HepG2 (cell line): ENCODE results near the gene PC. TPM values are rescaled to one million over a fixed set of nuclear protein-coding genes. Genes with fewer than 3 reads are reported as not detected.

Experiments
- ATAC-seq: fragments of 200-7000 bp; cut with Tn5 transposase; 3 replicates; pipeline ENCODE4 v1.9.1; 2020; ENCODE audit warnings: mild to moderate bottlenecking, moderate library complexity
- BruUV-seq: library from RNA; stranded (reverse); fragments of 400-500 nt; replicated peaks from 2 replicates; lab custom pipeline; 2021; lab: Mats Ljungman, UMichigan
- CTCF ChIA-PET: fragments of 300-600 bp; formaldehyde crosslinking; extraction: SDS; loops from one replicate; lab custom pipeline; 2021; ENCODE audit warnings: low total read pairs, inconsistent platforms, low intra/inter-chr PET ratio; lab: Yijun Ruan, JAX
- POLR2A ChIA-PET: fragments of 350-600 bp; sonication (Branson Sonifier 250); formaldehyde crosslinking; loops from one replicate; lab custom pipeline; 2020; ENCODE audit warnings: antibody characterized with exemption, inconsistent platforms; lab: Yijun Ruan, JAX
- DNase-seq: peaks from one replicate; pipeline ENCODE4 v3.0.0-alpha.2; 2015; ENCODE audit warnings: low spot score
- FAIRE-seq: peaks from 3 replicates; lab custom pipeline; 2011; peaks lifted over from hg19 to GRCh38; lab: Jason Lieb, UNC
- H2AFZ ChIP-seq: one replicate; pipeline ENCODE4 v1.6.1; 2011; ENCODE audit warnings: low read length, inconsistent platforms
- H3K27ac ChIP-seq: fragments of 300-600 bp; 3 replicates; pipeline ENCODE4 v1.8.0; 2011; ENCODE audit warnings: mixed run types, mild to moderate bottlenecking, mixed read lengths, low read length, inconsistent platforms; ENCODE audit not compliant: insufficient read depth; ENCODE audit errors: extremely low read length
- H3K27me3 ChIP-seq, 2 experiments: fragments of 200-600 bp in 1 of 2; 2 replicates in 1 of 2; 3 replicates in 1 of 2; pipeline versions ENCODE4 v1.6.0 to v1.8.0; 2011; ENCODE audit warnings: low read length in 2 of 2, mild to moderate bottlenecking in 2 of 2, moderate library complexity in 2 of 2, inconsistent platforms in 1 of 2; ENCODE audit not compliant: insufficient read depth in 2 of 2, control insufficient read depth in 1 of 2
- H3K36me3 ChIP-seq, 2 experiments: fragments of 200-600 bp in 1 of 2; replicated peaks in 1 of 2; 2 replicates in 1 of 2; 3 replicates in 1 of 2; pipeline versions ENCODE4 v1.5.1 to v1.8.0; 2011; ENCODE audit warnings: low read length in 2 of 2, inconsistent platforms in 1 of 2; ENCODE audit not compliant: insufficient read depth in 2 of 2, control insufficient read depth in 1 of 2
- H3K4me1 ChIP-seq: 2 replicates; pipeline ENCODE4 v1.5.1; 2012; ENCODE audit warnings: low read length, inconsistent platforms; ENCODE audit not compliant: insufficient read depth
- H3K4me2 ChIP-seq: 2 replicates; pipeline ENCODE4 v1.6.0; 2011; ENCODE audit warnings: low read depth, low read length, inconsistent platforms
- H3K4me3 ChIP-seq, 3 experiments: fragments of 200-600 bp in 1 of 3; sonication (generic), shearing (Covaris generic) in 1 of 3; replicated peaks in 1 of 3; 2 replicates each; pipeline ENCODE4 v1.5.1; 2011 to 2016; ENCODE audit warnings: low read length in 3 of 3, inconsistent platforms in 2 of 3, low read depth in 2 of 3, mild to moderate bottlenecking in 2 of 3, control low read depth in 1 of 3, mixed read lengths in 1 of 3; ENCODE audit not compliant: insufficient read depth in 1 of 3
- H3K79me2 ChIP-seq: one replicate; pipeline ENCODE4 v1.6.1; 2011; ENCODE audit warnings: low read length, inconsistent platforms; ENCODE audit not compliant: insufficient read depth
- H3K9ac ChIP-seq: 2 replicates; pipeline ENCODE4 v1.6.0; 2011; ENCODE audit warnings: mild to moderate bottlenecking, low read depth, low read length, inconsistent platforms; ENCODE audit not compliant: insufficient read depth
- H3K9me3 ChIP-seq: 2 replicates; pipeline ENCODE4 v1.5.1; 2012; ENCODE audit warnings: mild to moderate bottlenecking, low read length
- H4K20me1 ChIP-seq: 2 replicates; pipeline ENCODE4 v1.6.0; 2011; ENCODE audit warnings: inconsistent platforms, mild to moderate bottlenecking, low read length, moderate library complexity; ENCODE audit not compliant: insufficient read depth
- GATAD1 ChIP-seq: IDR thresholded peaks from 2 replicates; pipeline ENCODE4 v1.6.1; 2016; ENCODE audit warnings: missing genetic modification reagents, missing compliant biosample characterization
- HNF1B ChIP-seq: sonication (generic); formaldehyde crosslinking; IDR thresholded peaks from 2 replicates; pipeline ENCODE4 v1.5.1; 2020; ENCODE audit warnings: mild to moderate bottlenecking, moderate library complexity, missing genetic modification reagents
- HNRNPH1 ChIP-seq: fragments of 200-400 bp; formaldehyde crosslinking; optimal IDR thresholded peaks from 2 replicates; pipeline ENCODE3; 2017; ENCODE audit warnings: mild to moderate bottlenecking, low read depth, low read length
- ISL2 ChIP-seq: sonication (generic); formaldehyde crosslinking; IDR thresholded peaks from 2 replicates; pipeline ENCODE4 v1.5.0; 2020; ENCODE audit warnings: missing genetic modification reagents
- PAF1 ChIP-seq: IDR thresholded peaks from 2 replicates; pipeline ENCODE4 v1.6.1; 2016; ENCODE audit warnings: missing genetic modification reagents, missing compliant biosample characterization
- PHF5A ChIP-seq: IDR thresholded peaks from one replicate; pipeline ENCODE4 v1.6.1; 2018; ENCODE audit warnings: low read depth, missing genetic modification reagents; ENCODE audit not compliant: unreplicated experiment
- SP140L ChIP-seq: sonication (generic); formaldehyde crosslinking; IDR thresholded peaks from 2 replicates; pipeline ENCODE4 v1.4.0; 2020; ENCODE audit warnings: missing genetic modification reagents, borderline replicate concordance
- ZMAT3 ChIP-seq: sonication (generic); formaldehyde crosslinking; conservative IDR thresholded peaks from 2 replicates; pipeline ENCODE4 v1.7.0; 2021; ENCODE audit warnings: missing genetic modification reagents
- ZNF354B ChIP-seq: sonication (generic); formaldehyde crosslinking; IDR thresholded peaks from 2 replicates; pipeline ENCODE4 v1.8.0; 2022; ENCODE audit warnings: mild to moderate bottlenecking, missing genetic modification reagents
- ZNF547 ChIP-seq: sonication (generic); formaldehyde crosslinking; IDR thresholded peaks from 2 replicates; pipeline ENCODE4 v1.5.1; 2020; ENCODE audit warnings: mild to moderate bottlenecking, missing genetic modification reagents
- ZNF709 ChIP-seq: sonication (generic); formaldehyde crosslinking; IDR thresholded peaks from 2 replicates; pipeline ENCODE4 v1.5.0; 2020; ENCODE audit warnings: mild to moderate bottlenecking, missing genetic modification reagents
- ZNF800 ChIP-seq: sonication (generic); formaldehyde crosslinking; IDR thresholded peaks from 2 replicates; pipeline ENCODE4 v1.4.0; 2020; ENCODE audit warnings: missing genetic modification reagents
- WGBS: methylation state at CpG from one replicate; pipeline ENCODE4 v1.1.6; 2017; ENCODE audit warnings: low lambda C conversion rate; 5-methylcytosine and 5-hydroxymethylcytosine counted together
- in situ Hi-C: cut with HindIII; loops from 2 replicates; pipeline ENCODE4 v1.10.0; 2017; ENCODE audit warnings: low pct_unique_long_range_greater_than_20kb; ENCODE audit not compliant: extremely low pct_ligation_motif_present
- intact Hi-C: fragments of 100-400 bp; cut with micrococcal nuclease; formaldehyde crosslinking; loops from one replicate; pipeline ENCODE4 v1.10.0; 2022; ENCODE audit not compliant: unreplicated experiment
- polyA plus RNA-seq, 8 experiments: library from polyadenylated mRNA; depleted of rRNA in 3 of 8; stranded (reverse) in 7 of 8; unstranded in 1 of 8; fragments of >200 nt; fragmentation: Illumina TruSeq in 4 of 8; extraction: Trizol in 4 of 8; gene quantifications; 2 replicates each; pipeline versions ENCODE4 v1.2.1 to v1.2.3, GENCODE V29; 2011 to 2016; ENCODE audit warnings: low read depth in 4 of 8, missing spikeins in 1 of 8, mixed read lengths in 1 of 8; ENCODE audit not compliant: insufficient read depth in 1 of 8
- total RNA-seq, 5 experiments: library from RNA; depleted of rRNA; stranded (reverse); fragments of >200 nt; fragmentation: Illumina TruSeq; extraction: Trizol; gene quantifications; 2 replicates each; pipeline ENCODE4 v1.2.3, GENCODE V29; 2016; ENCODE audit warnings: low read depth in 1 of 5
- TF ChIP-seq, protein P1 (sequence below): sonication (generic); formaldehyde crosslinking; IDR thresholded peaks from 2 replicates; pipeline ENCODE4 v1.8.0; 2022; ENCODE audit warnings: mild to moderate bottlenecking, missing genetic modification reagents
- TF ChIP-seq, protein P2 (sequence below): fragments of 450-650 bp; IDR thresholded peaks from 2 replicates; pipeline ENCODE4 v1.6.1; 2017
- TF ChIP-seq, protein P3 (sequence below): sonication (generic); formaldehyde crosslinking; IDR thresholded peaks from 2 replicates; pipeline ENCODE4 v1.9.0; 2022; ENCODE audit warnings: low read depth, missing genetic modification reagents

Gene PC
- total and polyA plus RNA-seq, 2 of the 13 experiments (the other 11 are each of a cell fraction or from before 2014, with no cell fraction given), result 29.0 to 39.0 TPM

GRCh38 chr11:66901964-66902390 is 56.2 kb downstream of the PC start:
- Histone ChIP-seq H4K20me1 (no peaks in the 10 kb centered on the region), H3K79me2 (peaks cover 57% of the 10 kb centered on the region), H3K27me3 (no peaks in the 10 kb centered on the region), H3K4me3 (peak overlapping the region; percentile 3 to 64 (median 4); a peak in 3 of 6 replicates), H3K4me2 (peak overlapping the region; percentile 92), H3K9ac (peak overlapping the region; percentile 63), H3K4me1 (peaks cover 65% of the 10 kb centered on the region), H3K36me3 (peaks cover 0 to 1% of the 10 kb centered on the region in 2 experiments; a peak in 2 of 5 replicates), H2AFZ (no peak overlapping the region), H3K9me3 (no peaks in the 10 kb centered on the region), H3K27ac (peak overlapping the region; percentile 80)
- peak; percentile 89 for ATAC-seq
- DNase-seq, result peak; percentile 96
- ChIA-PET CTCF (no interaction called here), POLR2A (interaction anchor here (0.6 to 2.4 kb wide), 14 partner anchors 8 to 264 kb away, joined by 3 to 18 read pairs (median 4); partner anchors contain the start of genes RBM4 and RCE1)
- intact Hi-C loops, result loop anchor here (2.0 kb wide), 1 partner anchor 73 kb away; the partner anchor contains the start of gene C11orf86
- in situ Hi-C loops, result no loop called here
- no TSS peak for BruUV-seq
- peak; percentile 99 for FAIRE-seq
- WGBS, result 3% methylated on average over 7 of the region's 7 CpGs
- TF ChIP-seq ZNF800, result no peak
- TF ChIP-seq ZNF709 (CRISPR knock-in tag), result no peak
- TF ChIP-seq, protein P1, sequence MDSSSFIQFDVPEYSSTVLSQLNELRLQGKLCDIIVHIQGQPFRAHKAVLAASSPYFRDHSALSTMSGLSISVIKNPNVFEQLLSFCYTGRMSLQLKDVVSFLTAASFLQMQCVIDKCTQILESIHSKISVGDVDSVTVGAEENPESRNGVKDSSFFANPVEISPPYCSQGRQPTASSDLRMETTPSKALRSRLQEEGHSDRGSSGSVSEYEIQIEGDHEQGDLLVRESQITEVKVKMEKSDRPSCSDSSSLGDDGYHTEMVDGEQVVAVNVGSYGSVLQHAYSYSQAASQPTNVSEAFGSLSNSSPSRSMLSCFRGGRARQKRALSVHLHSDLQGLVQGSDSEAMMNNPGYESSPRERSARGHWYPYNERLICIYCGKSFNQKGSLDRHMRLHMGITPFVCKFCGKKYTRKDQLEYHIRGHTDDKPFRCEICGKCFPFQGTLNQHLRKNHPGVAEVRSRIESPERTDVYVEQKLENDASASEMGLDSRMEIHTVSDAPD, result peak; percentile 80; the same call in 1 of the 2 replicates
- TF ChIP-seq, protein P2, sequence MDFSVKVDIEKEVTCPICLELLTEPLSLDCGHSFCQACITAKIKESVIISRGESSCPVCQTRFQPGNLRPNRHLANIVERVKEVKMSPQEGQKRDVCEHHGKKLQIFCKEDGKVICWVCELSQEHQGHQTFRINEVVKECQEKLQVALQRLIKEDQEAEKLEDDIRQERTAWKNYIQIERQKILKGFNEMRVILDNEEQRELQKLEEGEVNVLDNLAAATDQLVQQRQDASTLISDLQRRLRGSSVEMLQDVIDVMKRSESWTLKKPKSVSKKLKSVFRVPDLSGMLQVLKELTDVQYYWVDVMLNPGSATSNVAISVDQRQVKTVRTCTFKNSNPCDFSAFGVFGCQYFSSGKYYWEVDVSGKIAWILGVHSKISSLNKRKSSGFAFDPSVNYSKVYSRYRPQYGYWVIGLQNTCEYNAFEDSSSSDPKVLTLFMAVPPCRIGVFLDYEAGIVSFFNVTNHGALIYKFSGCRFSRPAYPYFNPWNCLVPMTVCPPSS, result no peak
- no peak for TF ChIP-seq PAF1 (CRISPR knock-in tag)
- TF ChIP-seq ZMAT3 (CRISPR knock-in tag), result peak; percentile 86
- TF ChIP-seq, protein P3, sequence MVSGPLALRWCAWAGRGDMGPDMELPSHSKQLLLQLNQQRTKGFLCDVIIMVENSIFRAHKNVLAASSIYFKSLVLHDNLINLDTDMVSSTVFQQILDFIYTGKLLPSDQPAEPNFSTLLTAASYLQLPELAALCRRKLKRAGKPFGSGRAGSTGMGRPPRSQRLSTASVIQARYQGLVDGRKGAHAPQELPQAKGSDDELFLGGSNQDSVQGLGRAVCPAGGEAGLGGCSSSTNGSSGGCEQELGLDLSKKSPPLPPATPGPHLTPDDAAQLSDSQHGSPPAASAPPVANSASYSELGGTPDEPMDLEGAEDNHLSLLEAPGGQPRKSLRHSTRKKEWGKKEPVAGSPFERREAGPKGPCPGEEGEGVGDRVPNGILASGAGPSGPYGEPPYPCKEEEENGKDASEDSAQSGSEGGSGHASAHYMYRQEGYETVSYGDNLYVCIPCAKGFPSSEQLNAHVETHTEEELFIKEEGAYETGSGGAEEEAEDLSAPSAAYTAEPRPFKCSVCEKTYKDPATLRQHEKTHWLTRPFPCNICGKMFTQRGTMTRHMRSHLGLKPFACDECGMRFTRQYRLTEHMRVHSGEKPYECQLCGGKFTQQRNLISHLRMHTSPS, result peak; percentile 88
- peak; percentile 70; the same call in 1 of the 2 replicates for TF ChIP-seq SP140L (CRISPR knock-in tag)
- TF ChIP-seq HNF1B, result peak; percentile 88
- no peak for TF ChIP-seq HNRNPH1
- no peak for TF ChIP-seq ZNF354B
- TF ChIP-seq GATAD1, result peak; percentile 69
- TF ChIP-seq PHF5A (CRISPR knock-in tag), result peak; percentile 64
- TF ChIP-seq ISL2 (CRISPR knock-in tag), result peak; percentile 90
- no peak for TF ChIP-seq ZNF547
